Urothelium cell line (cell line): ENCODE measurements around the gene FGFR2.
A peak's percentile ranks its signal among the peaks of the same experiment; 100 is the strongest.

ENCODE experiments used
- DNase-seq: peaks from one replicate; pipeline ENCODE4 v3.0.0; 2011; ENCODE audit warnings: low spot score, mixed read lengths
- FAIRE-seq: peaks from 2 replicates; lab custom pipeline; 2011; peaks lifted over from hg19 to GRCh38; lab: Jason Lieb, UNC

FGFR2 gene

GRCh38 chr10:121598263-121599249 is at the start of gene FGFR2:
TSS of gene FGFR2 (minus strand) at chr10:121598444. CDS start at chr10:121593817, 4,627 bp downstream.
- FAIRE-seq = peak; percentile 75

DNA sequence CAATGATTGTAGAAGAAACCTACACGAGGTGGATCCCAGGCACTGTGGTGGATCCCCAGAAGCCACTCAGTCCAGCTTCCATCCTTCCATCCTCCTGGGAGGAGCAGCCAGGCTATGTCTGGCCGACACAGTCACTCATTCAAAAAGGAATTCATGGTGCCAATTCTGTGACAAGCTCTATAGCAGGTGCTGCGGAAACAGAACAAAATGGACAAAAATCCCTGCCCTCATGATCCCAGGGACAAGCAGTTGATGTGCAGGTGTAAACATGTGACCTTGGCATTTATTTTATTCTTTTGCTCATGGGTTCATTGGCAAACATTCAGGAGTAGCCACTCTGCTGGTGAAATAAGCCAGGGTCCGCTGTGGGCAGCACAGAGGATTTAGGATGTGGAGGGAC is 49.2 kb upstream of the FGFR2 start:
- DNase-seq = no peak
- FAIRE-seq = no peak

More at GRCh38 chr10:121598263-121599249, at the start of gene FGFR2:
- DNase-seq = peak; percentile 89

GRCh38 chr10:121645696-121646095 is 47.5 kb upstream of the FGFR2 start:
- DNase-seq (no peak), FAIRE-seq (no peak)

DNA sequence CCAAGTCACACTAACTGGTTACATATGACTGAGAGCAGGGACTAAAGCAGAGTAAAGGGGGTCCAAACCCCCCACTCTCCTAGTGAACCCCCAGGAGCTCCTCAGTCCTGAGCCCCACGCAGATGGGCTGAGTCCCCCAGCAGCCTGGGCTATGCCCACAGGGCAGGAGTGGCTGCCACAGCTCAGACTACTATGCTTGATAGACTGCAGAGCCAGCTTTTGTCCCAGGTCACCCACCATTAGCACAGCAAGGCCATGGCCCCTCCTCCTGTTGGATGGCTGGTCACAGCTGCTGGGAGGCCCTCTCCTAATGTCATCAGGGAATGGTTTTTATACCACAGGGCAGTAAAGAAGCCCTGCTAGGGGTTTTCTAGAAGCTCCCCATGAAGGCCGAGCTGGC is 46.3 kb upstream of the FGFR2 start:
- FAIRE-seq = no peak
- no peak for DNase-seq

DNA sequence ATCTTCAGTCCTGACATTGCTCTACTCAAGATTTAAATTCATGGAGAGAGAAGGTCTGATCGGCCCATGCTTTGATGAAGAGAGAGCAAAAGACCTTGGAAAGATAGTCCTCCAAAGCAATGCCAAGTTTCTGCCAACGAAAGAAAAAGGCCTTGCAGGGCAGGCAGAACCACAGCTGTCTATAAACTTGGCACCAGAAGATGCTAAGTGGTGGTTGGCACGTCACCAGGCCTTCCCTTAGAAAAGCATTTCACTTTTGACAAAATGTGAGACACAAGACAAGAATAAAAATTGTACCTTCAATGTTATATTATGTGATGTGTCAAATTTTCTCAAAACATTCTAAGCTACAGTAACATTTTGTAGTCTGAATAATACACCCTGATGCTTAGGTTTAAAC is 42.0 kb upstream of the FGFR2 start:
- DNase-seq = no peak
- no peak for FAIRE-seq

- DNase-seq = no peak
- FAIRE-seq = no peak
Observed at GRCh38 chr10:121639416-121639815, 41.2 kb upstream of the FGFR2 start.

DNA sequence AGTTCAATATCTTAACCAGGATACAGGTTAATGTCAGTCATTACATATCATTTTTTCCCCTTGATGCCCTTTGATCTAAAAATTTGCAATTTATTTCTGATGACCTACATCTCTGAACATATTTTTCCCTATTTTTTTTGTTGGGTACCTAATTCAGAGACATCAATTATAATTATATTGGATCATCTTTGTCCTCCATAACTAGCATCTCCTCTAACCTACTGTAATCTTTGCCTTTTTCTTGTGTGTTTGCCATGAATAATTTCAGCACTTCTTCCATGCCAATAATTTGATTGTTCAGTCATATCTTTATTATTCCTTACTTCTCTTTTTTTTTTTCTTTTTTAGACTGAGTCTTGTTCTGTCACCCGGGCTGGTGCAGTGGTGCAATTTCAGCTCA is 39.2 kb upstream of the FGFR2 start:
- DNase-seq (no peak), FAIRE-seq (no peak)

- DNase-seq = no peak
- no peak for FAIRE-seq
Observed at GRCh38 chr10:121633056-121633455, 34.8 kb upstream of the FGFR2 start.

GRCh38 chr10:121631365-121632029 is 33.3 kb upstream of the FGFR2 start:
- FAIRE-seq = no peak
- DNase-seq = no peak

GRCh38 chr10:121628859-121629258 is 30.6 kb upstream of the FGFR2 start:
- no peak for DNase-seq
- no peak for FAIRE-seq

- DNase-seq (no peak), FAIRE-seq (no peak)
Observed at GRCh38 chr10:121627876-121628581, 29.8 kb upstream of the FGFR2 start.

DNA sequence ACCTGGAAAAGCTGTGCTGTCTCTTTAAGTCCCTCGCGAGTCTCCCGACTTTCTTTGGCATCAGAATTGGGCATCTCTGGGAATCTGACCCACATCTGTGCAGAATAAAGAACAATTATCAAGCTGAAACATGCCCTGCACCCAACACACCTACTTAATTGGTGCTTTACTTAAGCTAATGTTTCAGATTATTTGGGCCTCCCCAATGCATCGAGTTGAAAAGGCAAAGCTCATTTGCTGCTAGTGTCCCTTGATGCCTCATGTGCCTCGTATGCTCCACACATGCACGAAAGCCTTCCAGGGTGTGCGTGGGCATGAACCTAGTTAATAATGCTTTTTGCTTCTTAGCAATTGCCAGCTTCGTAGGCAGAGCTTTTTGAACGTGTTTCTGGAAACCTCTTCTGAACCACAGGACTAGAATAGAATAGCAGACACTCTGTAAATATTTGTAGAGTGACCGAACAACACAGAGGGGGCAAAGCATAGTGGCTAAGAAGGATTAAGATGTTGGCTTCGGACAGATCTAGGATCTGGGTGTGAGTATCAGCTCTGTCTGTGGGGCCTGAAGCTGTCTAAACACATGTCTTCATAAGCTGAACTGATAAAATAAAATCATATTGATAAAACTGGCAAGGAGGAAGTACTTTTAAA is 26.7 kb upstream of the FGFR2 start:
- FAIRE-seq (no peak), DNase-seq (no peak)

DNA sequence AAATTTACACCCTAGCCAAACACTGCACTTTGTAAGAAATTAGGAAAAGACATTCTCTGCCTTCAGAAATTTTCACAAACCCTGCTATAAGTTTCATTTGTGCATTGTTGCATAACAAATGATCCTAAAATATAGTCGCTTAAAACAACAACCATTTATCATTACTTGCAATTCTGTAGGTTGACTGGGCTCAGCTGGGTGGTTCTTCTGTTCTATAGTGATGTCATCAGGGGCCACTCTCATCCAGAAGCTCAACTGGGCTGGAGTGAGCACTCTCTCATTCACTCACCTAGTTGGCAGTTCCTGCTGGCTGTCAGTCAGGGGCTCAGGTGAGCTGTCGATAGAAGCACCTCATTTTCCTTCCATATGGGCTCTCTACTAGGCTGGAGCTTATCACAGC is 20.7 kb upstream of the FGFR2 start:
- DNase-seq = no peak
- no peak for FAIRE-seq

GRCh38 chr10:121617176-121617575 is 18.9 kb upstream of the FGFR2 start:
- FAIRE-seq (no peak), DNase-seq (no peak)

- DNase-seq (no peak), FAIRE-seq (no peak)
Observed at GRCh38 chr10:121616291-121616690, 18.0 kb upstream of the FGFR2 start.

GRCh38 chr10:121615836-121616235 is 17.6 kb upstream of the FGFR2 start:
- no peak for DNase-seq
- FAIRE-seq = no peak

GRCh38 chr10:121615435-121615793 is 17.2 kb upstream of the FGFR2 start:
- FAIRE-seq (no peak), DNase-seq (no peak)

- DNase-seq = no peak
Observed at GRCh38 chr10:121614613-121615434, 16.6 kb upstream of the FGFR2 start.

GRCh38 chr10:121613456-121613855 is 15.2 kb upstream of the FGFR2 start:
- FAIRE-seq (no peak), DNase-seq (no peak)

More at GRCh38 chr10:121614613-121615434, 16.6 kb upstream of the FGFR2 start:
- FAIRE-seq = no peak
